GM03348 (cell line): ENCODE results near the gene HSPA8.

Experiments
- DNase-seq: peaks from one replicate; pipeline ENCODE4 v3.0.0; 2012; ENCODE audit warnings: low spot score

Gene HSPA8

GRCh38 chr11:123047266-123047946, 14.5 kb downstream of the HSPA8 start:
- no peak for DNase-seq

GRCh38 chr11:123046473-123047259, 15.3 kb downstream of the HSPA8 start:
- no peak for DNase-seq

GRCh38 chr11:123045101-123045500, 16.8 kb downstream of the HSPA8 start:
- no peak for DNase-seq

GRCh38 chr11:123041185-123041584, 20.8 kb downstream of the HSPA8 start:
- no peak for DNase-seq

- no peak for DNase-seq
Measured at GRCh38 chr11:123040111-123040432, 21.9 kb downstream of the HSPA8 start.

GRCh38 chr11:123035831-123036230, 26.1 kb downstream of the HSPA8 start:
- DNase-seq: no peak

GRCh38 chr11:123034597-123034996, 27.3 kb downstream of the HSPA8 start:
- no peak for DNase-seq

GRCh38 chr11:123033895-123034294, 28.0 kb downstream of the HSPA8 start:
- DNase-seq: peak; percentile 40

- no peak for DNase-seq
Measured at GRCh38 chr11:123030517-123030916, 31.4 kb downstream of the HSPA8 start.

GRCh38 chr11:123020968-123021367, 41.0 kb downstream of the HSPA8 start:
- DNase-seq: peak; percentile 85

GRCh38 chr11:123018702-123019101, 43.2 kb downstream of the HSPA8 start:
- DNase-seq: no peak

- no peak for DNase-seq
Measured at GRCh38 chr11:123011510-123011909, 50.4 kb downstream of the HSPA8 start.
